Astrocyte of the cerebellum (primary cell): ENCODE results near the gene PSMB3.

ENCODE experiments used
- DNase-seq: peaks from one replicate; pipeline ENCODE4 v3.0.0-alpha.2; 2011; ENCODE audit warnings: low read depth
- H3K4me3 ChIP-seq: 2 replicates; pipeline ENCODE4 v1.5.1; 2011; ENCODE audit warnings: mild to moderate bottlenecking, low read depth, low read length, moderate library complexity
- CTCF ChIP-seq: IDR thresholded peaks from 2 replicates; pipeline ENCODE4 v1.5.1; 2012; ENCODE audit warnings: low read length, low read depth, moderate library complexity, mild to moderate bottlenecking; ENCODE audit errors: missing control alignments
- in situ Hi-C: cut with HindIII; loops from 2 replicates; pipeline ENCODE4 v1.10.0; 2017; ENCODE audit warnings: low sequenced_read_pairs

Gene PSMB3

GRCh38 chr17:38705803-38706504 lies 46.6 kb upstream of the PSMB3 start:
- H3K4me3 ChIP-seq, result peak overlapping the region; percentile 91
- TF ChIP-seq CTCF, result no peak
- no peak for DNase-seq
- in situ Hi-C loops, result no loop called here

GRCh38 chr17:38706505-38707216 lies 45.9 kb upstream of the PSMB3 start:
- peak overlapping the region; percentile 91 for H3K4me3 ChIP-seq
- no peak for DNase-seq
- TF ChIP-seq CTCF, result no peak
- in situ Hi-C loops, result no loop called here

GRCh38 chr17:38707678-38708351 lies 44.7 kb upstream of the PSMB3 start:
- in situ Hi-C loops, result no loop called here
- no peak overlapping the region for H3K4me3 ChIP-seq
- no peak for TF ChIP-seq CTCF

GRCh38 chr17:38709104-38709820 lies 43.3 kb upstream of the PSMB3 start:
- no peak for TF ChIP-seq CTCF
- no peak for DNase-seq
- in situ Hi-C loops, result no loop called here
- H3K4me3 ChIP-seq, result no peak overlapping the region

More at GRCh38 chr17:38707678-38708351, 44.7 kb upstream of the PSMB3 start:
- DNase-seq, result no peak

- H3K4me3 ChIP-seq, result no peak overlapping the region
- in situ Hi-C loops, result no loop called here
- TF ChIP-seq CTCF, result no peak
- DNase-seq, result no peak
These were observed 42.5 kb upstream of the PSMB3 start for GRCh38 chr17:38709864-38710603.

- in situ Hi-C loops, result no loop called here
- TF ChIP-seq CTCF, result no peak
- no peak for DNase-seq
- H3K4me3 ChIP-seq, result no peak overlapping the region
These were observed 42.0 kb upstream of the PSMB3 start for GRCh38 chr17:38710604-38710962.
